SU-DHL-6 (cell line): ENCODE measurements around the gene AGO3.

Source experiments
- H2AFZ ChIP-seq: fragments of 200-600 bp; sonication (generic); 2 replicates; pipeline ENCODE4 v1.6.1; 2014; ENCODE audit warnings: low read depth, mild to moderate bottlenecking, moderate library complexity, mixed read lengths, antibody characterized with exemption, low read length; ENCODE audit not compliant: severe bottlenecking
- H3F3A ChIP-seq: fragments of 200-600 bp; shearing (Covaris generic); 2 replicates; pipeline ENCODE4 v1.6.0; 2016; ENCODE audit warnings: antibody characterized with exemption, mild to moderate bottlenecking; ENCODE audit not compliant: insufficient read depth
- H3K27ac ChIP-seq: fragments of 200-600 bp; sonication (generic); 2 replicates; pipeline ENCODE4 v1.5.1; 2016; ENCODE audit warnings: low read depth, mild to moderate bottlenecking, low read length, moderate library complexity, mixed read lengths
- H3K27me3 ChIP-seq: fragments of 200-600 bp; sonication (generic), shearing (Covaris generic); 2 replicates; pipeline ENCODE4 v1.6.0; 2014; ENCODE audit warnings: mild to moderate bottlenecking, low read length
- H3K36me3 ChIP-seq: fragments of 200-600 bp; sonication (generic); 2 replicates; pipeline ENCODE4 v1.6.1; 2014; ENCODE audit warnings: mild to moderate bottlenecking, low read length, mixed read lengths
- H3K4me2 ChIP-seq: fragments of 300-600, 200-600 bp; shearing (Covaris generic), sonication (generic); 2 replicates; pipeline ENCODE4 v1.6.0; 2014; ENCODE audit warnings: low read length, low read depth, mild to moderate bottlenecking; ENCODE audit not compliant: poor library complexity, severe bottlenecking
- H3K4me3 ChIP-seq: fragments of 200-600 bp; sonication (generic); 2 replicates; pipeline ENCODE4 v1.5.1; 2014; ENCODE audit warnings: antibody characterized with exemption, low read length, mild to moderate bottlenecking, mixed read lengths; ENCODE audit not compliant: insufficient read depth, poor library complexity, severe bottlenecking
- H3K79me2 ChIP-seq: fragments of 200-600 bp; sonication (generic); 2 replicates; pipeline ENCODE4 v1.6.1; 2014; ENCODE audit warnings: mild to moderate bottlenecking, low read length, moderate library complexity; ENCODE audit not compliant: insufficient read depth
- H3K9ac ChIP-seq: fragments of 200-600 bp; sonication (generic); 2 replicates; pipeline ENCODE4 v1.7.0; 2014; ENCODE audit warnings: mild to moderate bottlenecking, low read length
- H3K9me2 ChIP-seq: fragments of 200-600 bp; sonication (generic); replicated peaks from 2 replicates; pipeline ENCODE4 v1.6.1; 2014; ENCODE audit warnings: low read length; ENCODE audit not compliant: insufficient read depth
- H3K9me3 ChIP-seq: fragments of 200-600 bp; sonication (generic); 2 replicates; pipeline ENCODE4 v1.6.1; 2014; ENCODE audit warnings: low read length, mixed read lengths; ENCODE audit not compliant: insufficient read depth
- H4K20me1 ChIP-seq: fragments of 200-600 bp; sonication (generic); 2 replicates; pipeline ENCODE4 v1.6.1; 2014; ENCODE audit warnings: low read depth, mild to moderate bottlenecking, antibody characterized with exemption, low read length, moderate library complexity, mixed read lengths
- CTCF ChIP-seq: fragments of 200-600 bp; sonication (generic); IDR thresholded peaks from one replicate; pipeline ENCODE4 v1.5.1; 2017; ENCODE audit warnings: antibody characterized with exemption, mild to moderate bottlenecking, low read length, moderate library complexity; ENCODE audit not compliant: insufficient read depth, poor library complexity, severe bottlenecking
- EZH2phosphoT487 ChIP-seq: fragments of 200-600 bp; sonication (generic), shearing (Covaris generic); conservative IDR thresholded peaks from 2 replicates; pipeline ENCODE4 v1.6.1; 2018; ENCODE audit warnings: mild to moderate bottlenecking, antibody characterized with exemption, low read length, moderate library complexity, mixed read lengths

Gene AGO3

GRCh38 chr1:36089393-36090121, 158.7 kb downstream of the AGO3 start:
- H3K9me3 ChIP-seq = no peaks in the 10 kb centered on the region
- H3K9ac ChIP-seq = peak overlapping the region; percentile 91
- H2AFZ ChIP-seq = peak overlapping the region; percentile 99
- H3K79me2 ChIP-seq = peaks cover 14% of the 10 kb centered on the region
- no peaks in the 10 kb centered on the region for H3K27me3 ChIP-seq
- no peak overlapping the region for H3K27ac ChIP-seq
- H3K4me2 ChIP-seq = peak overlapping the region; percentile 91
- TF ChIP-seq CTCF = no peak
- no peak for TF ChIP-seq EZH2phosphoT487
- H4K20me1 ChIP-seq = no peaks in the 10 kb centered on the region
- no peaks in the 10 kb centered on the region for H3K36me3 ChIP-seq
- peak overlapping the region; percentile 96 for H3K4me3 ChIP-seq
- no peaks in the 10 kb centered on the region for H3K9me2 ChIP-seq
- H3F3A ChIP-seq = no peaks in the 10 kb centered on the region

GRCh38 chr1:36091141-36091540, 160.2 kb downstream of the AGO3 start:
- Histone ChIP-seq H3K4me2 (no peak overlapping the region), H3K27me3 (no peaks in the 10 kb centered on the region), H3K4me3 (no peak overlapping the region), H4K20me1 (no peaks in the 10 kb centered on the region), H3F3A (no peaks in the 10 kb centered on the region), H3K9me3 (no peaks in the 10 kb centered on the region), H3K79me2 (peaks cover 14% of the 10 kb centered on the region), H3K36me3 (no peaks in the 10 kb centered on the region), H3K27ac (no peak overlapping the region), H3K9ac (no peak overlapping the region), H2AFZ (no peak overlapping the region), H3K9me2 (no peaks in the 10 kb centered on the region)
- no peak for TF ChIP-seq CTCF
- no peak for TF ChIP-seq EZH2phosphoT487

GRCh38 chr1:36091698-36092097, 160.8 kb downstream of the AGO3 start:
- no peak overlapping the region for H3K4me2 ChIP-seq
- H3F3A ChIP-seq = no peaks in the 10 kb centered on the region
- no peaks in the 10 kb centered on the region for H3K9me2 ChIP-seq
- H3K27me3 ChIP-seq = no peaks in the 10 kb centered on the region
- H4K20me1 ChIP-seq = no peaks in the 10 kb centered on the region
- no peaks in the 10 kb centered on the region for H3K9me3 ChIP-seq
- no peak overlapping the region for H3K27ac ChIP-seq
- TF ChIP-seq EZH2phosphoT487 = no peak
- TF ChIP-seq CTCF = no peak
- no peak overlapping the region for H3K9ac ChIP-seq
- H3K79me2 ChIP-seq = peaks cover 14% of the 10 kb centered on the region
- no peak overlapping the region for H3K4me3 ChIP-seq
- H2AFZ ChIP-seq = no peak overlapping the region
- no peaks in the 10 kb centered on the region for H3K36me3 ChIP-seq
